ENCODE data around the gene KRTAP10-5. TPM values are rescaled to one million over a fixed set of nuclear protein-coding genes. Genes with fewer than 3 reads are reported as not detected.

KRTAP10-5 gene
- total RNA-seq, 4 donors from 2014 or later, result not detected

GRCh38 chr21:44539991-44540666 is 40.3 kb downstream of the KRTAP10-5 start, which contains the start of gene KRTAP10-1:
TSS of gene KRTAP10-1 (minus strand) at chr21:44540195. CDS start at chr21:44540150, 45 bp downstream.
- Histone ChIP-seq H3K27ac (no peak within 1 kb of the TSS), H3K4me1 (no peaks in the 10 kb centered on the region), H3K4me3 (no peak within 1 kb of the TSS), H3K36me3 (no peaks in the 10 kb centered on the region), H3K27me3 (peaks cover 0 to 19% (median 0%) of the 10 kb centered on the region in 4 donors), H3K9me3 (peaks cover 0 to 20% (median 0%) of the 10 kb centered on the region in 3 donors)
- intact Hi-C loops (cut with DNase I), result no loop called here
- no peak for TF ChIP-seq CTCF (IDR thresholded peaks at IDR 0.05)
- no peak for TF ChIP-seq POLR2A (IDR thresholded peaks at IDR 0.05)
- DNase-seq, result no peak
- WGBS, 2 donors, result 63 to 74% methylated on average over 6 to 15 of the region's 21 CpGs

- no peaks in the 10 kb centered on the region for H3K4me1 ChIP-seq
- no peak overlapping the region for H3K27ac ChIP-seq
- intact Hi-C loops (cut with DNase I), result no loop called here
- no peaks in the 10 kb centered on the region for H3K36me3 ChIP-seq
- TF ChIP-seq CTCF (IDR thresholded peaks at IDR 0.05) (no peak), POLR2A (IDR thresholded peaks at IDR 0.05) (no peak)
- no peak overlapping the region for H3K4me3 ChIP-seq
- 60 to 65% methylated on average over 2 to 14 of the region's 14 CpGs for WGBS, 2 donors
- peaks cover 0 to 20% (median 0%) of the 10 kb centered on the region in 3 donors for H3K9me3 ChIP-seq
- peaks cover 0 to 19% (median 0%) of the 10 kb centered on the region in 4 donors for H3K27me3 ChIP-seq
- DNase-seq, result no peak
Measured at GRCh38 chr21:44539046-44539445, 41.4 kb downstream of the KRTAP10-5 start.

GRCh38 chr21:44537930-44538911 is 42.2 kb downstream of the KRTAP10-5 start:
- H3K36me3 ChIP-seq, result no peaks in the 10 kb centered on the region
- peaks cover 0 to 22% (median 0%) of the 10 kb centered on the region in 4 donors for H3K27me3 ChIP-seq
- 85 to 88% methylated on average over 11 to 16 of the region's 33 CpGs for WGBS, 2 donors
- no peak for DNase-seq
- H3K4me1 ChIP-seq, result no peaks in the 10 kb centered on the region
- TF ChIP-seq POLR2A (IDR thresholded peaks at IDR 0.05) (no peak), CTCF (IDR thresholded peaks at IDR 0.05) (no peak)
- intact Hi-C loops (cut with DNase I), result no loop called here
- no peak overlapping the region for H3K27ac ChIP-seq
- peaks cover 0 to 20% (median 0%) of the 10 kb centered on the region in 3 donors for H3K9me3 ChIP-seq
- no peak overlapping the region for H3K4me3 ChIP-seq

GRCh38 chr21:44535963-44536362 is 44.4 kb downstream of the KRTAP10-5 start:
- no peak for TF ChIP-seq CTCF (IDR thresholded peaks at IDR 0.05)
- no peak for TF ChIP-seq POLR2A (IDR thresholded peaks at IDR 0.05)
- DNase-seq, result no peak
- WGBS, 2 donors, result 56 to 70% methylated on average over 7 of the region's 7 CpGs
- Histone ChIP-seq H3K4me3 (no peak overlapping the region), H3K9me3 (no peaks in the 10 kb centered on the region), H3K4me1 (no peaks in the 10 kb centered on the region), H3K27me3 (peaks cover 0 to 38% (median 0%) of the 10 kb centered on the region in 4 donors), H3K36me3 (no peaks in the 10 kb centered on the region), H3K27ac (no peak overlapping the region)
- intact Hi-C loops (cut with DNase I), result no loop called here

- TF ChIP-seq CTCF (IDR thresholded peaks at IDR 0.05) (no peak), POLR2A (IDR thresholded peaks at IDR 0.05) (no peak)
- intact Hi-C loops (cut with DNase I), result no loop called here
- 48 to 60% methylated on average over 6 of the region's 6 CpGs for WGBS, 2 donors
Measured at GRCh38 chr21:44534688-44535087, 45.7 kb downstream of the KRTAP10-5 start.

More at GRCh38 chr21:44534688-44535087, 45.7 kb downstream of the KRTAP10-5 start:
- Histone ChIP-seq H3K4me1 (no peaks in the 10 kb centered on the region), H3K36me3 (no peaks in the 10 kb centered on the region), H3K9me3 (no peaks in the 10 kb centered on the region), H3K27ac (no peak overlapping the region), H3K27me3 (peaks cover 0 to 34% (median 0%) of the 10 kb centered on the region in 4 donors), H3K4me3 (no peak overlapping the region)
- DNase-seq, result no peak
